Measurements from ENCODE around the gene ATP13A3. TPM values are rescaled to one million over a fixed set of nuclear protein-coding genes. Genes with fewer than 3 reads are reported as not detected.
"Not testable (repeated sequence)": the region's sequence is repeated elsewhere in the genome, so short reads cannot be mapped to it uniquely, and the experiment has no call there.

Gene ATP13A3
- total RNA-seq, 1 donor from 2014 or later = 63.1 TPM

- TF ChIP-seq CTCF (IDR thresholded peaks at IDR 0.05) = no peak
- peak overlapping the region; percentile 87 for H3K4me3 Mint-ChIP-seq (ENCODE audit: unreplicated experiment)
- peaks cover 59% of the 10 kb centered on the region for H3K4me1 Mint-ChIP-seq (ENCODE audit: unreplicated experiment)
- no peaks in the 10 kb centered on the region for H3K27me3 Mint-ChIP-seq (ENCODE audit: unreplicated experiment)
- peak overlapping the region; percentile 90 for H3K27ac Mint-ChIP-seq (ENCODE audit: unreplicated experiment)
- DNase-seq (ENCODE audit: extremely low spot score, unreplicated experiment) = no peak
- H3K36me3 Mint-ChIP-seq (ENCODE audit: unreplicated experiment) = peaks cover 4% of the 10 kb centered on the region
- no peaks in the 10 kb centered on the region for H3K9me3 Mint-ChIP-seq (ENCODE audit: unreplicated experiment)
Measured at GRCh38 chr3:194485468-194485880, 1.3 kb downstream of the ATP13A3 start.

GRCh38 chr3:194484614-194485013 lies 2.2 kb downstream of the ATP13A3 start:
- Mint-ChIP-seq H3K27ac (ENCODE audit: unreplicated experiment) (peak overlapping the region; percentile 90), H3K9me3 (ENCODE audit: unreplicated experiment) (no peaks in the 10 kb centered on the region), H3K27me3 (ENCODE audit: unreplicated experiment) (no peaks in the 10 kb centered on the region), H3K36me3 (ENCODE audit: unreplicated experiment) (peaks cover 4% of the 10 kb centered on the region), H3K4me3 (ENCODE audit: unreplicated experiment) (peak overlapping the region; percentile 87), H3K4me1 (ENCODE audit: unreplicated experiment) (peaks cover 59% of the 10 kb centered on the region)
- TF ChIP-seq CTCF (IDR thresholded peaks at IDR 0.05) = no peak
- DNase-seq (ENCODE audit: extremely low spot score, unreplicated experiment) = peak; percentile 44

GRCh38 chr3:194483850-194484249 lies 3.0 kb downstream of the ATP13A3 start:
- H3K4me3 Mint-ChIP-seq (ENCODE audit: unreplicated experiment) = no peak overlapping the region
- peaks cover 4% of the 10 kb centered on the region for H3K36me3 Mint-ChIP-seq (ENCODE audit: unreplicated experiment)
- H3K27me3 Mint-ChIP-seq (ENCODE audit: unreplicated experiment) = no peaks in the 10 kb centered on the region
- H3K9me3 Mint-ChIP-seq (ENCODE audit: unreplicated experiment) = no peaks in the 10 kb centered on the region
- H3K4me1 Mint-ChIP-seq (ENCODE audit: unreplicated experiment) = peaks cover 54% of the 10 kb centered on the region
- no peak for DNase-seq (ENCODE audit: extremely low spot score, unreplicated experiment)
- no peak overlapping the region for H3K27ac Mint-ChIP-seq (ENCODE audit: unreplicated experiment)
- no peak for TF ChIP-seq CTCF (IDR thresholded peaks at IDR 0.05)

- H3K36me3 Mint-ChIP-seq (ENCODE audit: unreplicated experiment); H3K4me3 Mint-ChIP-seq (ENCODE audit: unreplicated experiment); H3K27me3 Mint-ChIP-seq (ENCODE audit: unreplicated experiment); H3K27ac Mint-ChIP-seq (ENCODE audit: unreplicated experiment); DNase-seq (ENCODE audit: extremely low spot score, unreplicated experiment); H3K9me3 Mint-ChIP-seq (ENCODE audit: unreplicated experiment): not testable (repeated sequence)
- peaks cover 47% of the 10 kb centered on the region for H3K4me1 Mint-ChIP-seq (ENCODE audit: unreplicated experiment)
Measured at GRCh38 chr3:194482830-194483229, 4.0 kb downstream of the ATP13A3 start.

- H3K27me3 Mint-ChIP-seq (ENCODE audit: unreplicated experiment) = no peaks in the 10 kb centered on the region
- peaks cover 47% of the 10 kb centered on the region for H3K4me1 Mint-ChIP-seq (ENCODE audit: unreplicated experiment)
- no peak for DNase-seq (ENCODE audit: extremely low spot score, unreplicated experiment)
- peaks cover 4% of the 10 kb centered on the region for H3K36me3 Mint-ChIP-seq (ENCODE audit: unreplicated experiment)
- no peak for TF ChIP-seq CTCF (IDR thresholded peaks at IDR 0.05)
- no peaks in the 10 kb centered on the region for H3K9me3 Mint-ChIP-seq (ENCODE audit: unreplicated experiment)
- H3K27ac Mint-ChIP-seq (ENCODE audit: unreplicated experiment) = peak overlapping the region; percentile 46
- H3K4me3 Mint-ChIP-seq (ENCODE audit: unreplicated experiment) = no peak overlapping the region
Measured at GRCh38 chr3:194482196-194482593, 4.6 kb downstream of the ATP13A3 start.

Measured in osteocyte (in vitro differentiated cells).